Body of pancreas (tissue), 4 donors: ENCODE data around the gene DNM3.

Experiments
- POLR2A ChIP-seq, 3 donors: fragments of 450-650 bp; IDR thresholded peaks; one replicate each; pipeline ENCODE4 v1.6.1; 2016; ENCODE audit warnings: antibody characterized with exemption in 3 of 3, mild to moderate bottlenecking in 2 of 3
- TF ChIP-seq, protein P1 (sequence below), 7 experiments: fragments of 450-650 bp in 4 of 7; fragments of 200-600 bp in 3 of 7; sonication (generic) in 3 of 7; IDR thresholded peaks; one replicate each; pipeline ENCODE4 v1.5.1; 2016 to 2019; ENCODE audit warnings: antibody characterized with exemption in 7 of 7

DNA sequence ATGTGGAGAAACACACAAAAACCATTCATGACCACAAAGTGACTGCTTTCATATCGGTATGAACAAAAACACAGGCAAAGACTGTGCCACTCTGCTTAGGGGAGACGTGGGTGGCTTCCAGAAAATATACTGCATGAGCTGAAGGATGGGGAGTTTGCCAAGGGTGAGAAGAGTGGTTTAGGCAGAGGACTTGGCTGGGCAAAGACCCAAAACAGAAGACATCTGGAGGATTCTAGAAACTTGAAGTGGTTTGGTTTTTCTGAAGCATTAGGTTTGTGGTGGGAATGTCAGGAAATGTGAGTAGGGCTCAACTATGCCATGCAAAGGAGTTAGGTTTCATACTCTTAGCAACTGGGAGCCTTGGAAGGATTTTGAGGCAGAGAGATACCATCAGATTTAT lies 26.6 kb upstream of the DNM3 start:
- TF ChIP-seq, protein P1, sequence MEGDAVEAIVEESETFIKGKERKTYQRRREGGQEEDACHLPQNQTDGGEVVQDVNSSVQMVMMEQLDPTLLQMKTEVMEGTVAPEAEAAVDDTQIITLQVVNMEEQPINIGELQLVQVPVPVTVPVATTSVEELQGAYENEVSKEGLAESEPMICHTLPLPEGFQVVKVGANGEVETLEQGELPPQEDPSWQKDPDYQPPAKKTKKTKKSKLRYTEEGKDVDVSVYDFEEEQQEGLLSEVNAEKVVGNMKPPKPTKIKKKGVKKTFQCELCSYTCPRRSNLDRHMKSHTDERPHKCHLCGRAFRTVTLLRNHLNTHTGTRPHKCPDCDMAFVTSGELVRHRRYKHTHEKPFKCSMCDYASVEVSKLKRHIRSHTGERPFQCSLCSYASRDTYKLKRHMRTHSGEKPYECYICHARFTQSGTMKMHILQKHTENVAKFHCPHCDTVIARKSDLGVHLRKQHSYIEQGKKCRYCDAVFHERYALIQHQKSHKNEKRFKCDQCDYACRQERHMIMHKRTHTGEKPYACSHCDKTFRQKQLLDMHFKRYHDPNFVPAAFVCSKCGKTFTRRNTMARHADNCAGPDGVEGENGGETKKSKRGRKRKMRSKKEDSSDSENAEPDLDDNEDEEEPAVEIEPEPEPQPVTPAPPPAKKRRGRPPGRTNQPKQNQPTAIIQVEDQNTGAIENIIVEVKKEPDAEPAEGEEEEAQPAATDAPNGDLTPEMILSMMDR (IDR thresholded peaks at IDR 0.05): no peak
- no peak for TF ChIP-seq POLR2A (IDR thresholded peaks at IDR 0.05)
